Inflammatory macrophage (primary cell): ENCODE data around the gene ATAD1.
"Not testable (repeated sequence)": the region's sequence is repeated elsewhere in the genome, so short reads cannot be mapped to it uniquely, and the experiment has no call there.

ENCODE experiments used
- DNase-seq, 2 donors: peaks; one replicate each; pipeline ENCODE4 v3.0.0-alpha.2; 2020 to 2022
- total RNA-seq, 18 experiments: gene quantifications; one replicate each; lab custom pipeline; 2026; ENCODE audit warnings: mixed read lengths in 6 of 18, inconsistent platforms in 2 of 18; lab: John Stamatoyannopoulos, UW

ATAD1 gene, protein sequence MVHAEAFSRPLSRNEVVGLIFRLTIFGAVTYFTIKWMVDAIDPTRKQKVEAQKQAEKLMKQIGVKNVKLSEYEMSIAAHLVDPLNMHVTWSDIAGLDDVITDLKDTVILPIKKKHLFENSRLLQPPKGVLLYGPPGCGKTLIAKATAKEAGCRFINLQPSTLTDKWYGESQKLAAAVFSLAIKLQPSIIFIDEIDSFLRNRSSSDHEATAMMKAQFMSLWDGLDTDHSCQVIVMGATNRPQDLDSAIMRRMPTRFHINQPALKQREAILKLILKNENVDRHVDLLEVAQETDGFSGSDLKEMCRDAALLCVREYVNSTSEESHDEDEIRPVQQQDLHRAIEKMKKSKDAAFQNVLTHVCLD
- total RNA-seq = 25.0 to 69.5 (median 43.2) reads per million in 18 experiments

DNA sequence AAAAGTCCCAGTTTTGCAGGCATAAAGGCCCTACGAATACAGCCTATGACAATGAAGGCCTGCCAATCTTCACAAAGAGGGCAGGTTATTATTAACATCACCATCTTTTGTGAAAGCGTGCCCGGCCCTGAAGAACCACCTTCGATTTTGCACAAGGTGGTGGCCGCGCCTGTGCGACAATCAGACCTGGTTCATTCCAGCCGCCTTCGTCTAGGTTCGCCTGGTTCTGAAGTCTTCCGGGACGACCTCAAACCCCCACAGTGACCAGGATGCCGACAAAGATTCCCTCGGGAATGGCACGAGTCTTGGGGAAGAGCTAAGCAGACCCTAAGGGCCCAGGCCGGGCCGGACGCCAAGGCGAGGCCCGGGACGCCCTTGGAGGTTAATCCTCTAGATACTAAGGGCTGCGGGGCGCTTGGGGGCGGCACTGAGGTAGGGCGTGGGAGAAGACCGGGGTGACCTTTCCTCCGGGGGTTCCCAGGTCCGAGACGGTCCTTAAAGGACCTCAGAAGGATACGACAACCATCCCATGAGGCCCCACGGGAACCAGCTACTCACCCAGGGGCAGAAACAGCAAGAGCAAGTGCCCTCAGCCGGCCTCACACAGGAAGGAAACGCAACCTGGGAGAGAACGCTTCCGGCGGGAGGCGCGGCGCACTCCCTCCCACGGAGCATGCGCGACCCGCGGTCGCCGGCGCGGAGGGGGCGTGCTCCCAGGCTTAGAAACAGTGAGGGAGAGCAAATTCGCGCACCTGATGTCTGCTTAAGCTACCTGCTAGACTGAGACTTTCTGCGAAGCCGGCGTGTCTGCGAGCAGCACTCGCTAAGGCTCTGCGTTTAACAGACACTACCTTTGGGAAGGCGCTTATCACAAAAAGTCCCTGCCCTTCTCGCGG lies at the start of gene ATAD1:
TSS of gene ATAD1 (minus strand) at position 618 of the 896 bp plus-strand sequence. CDS start 3,627 bp downstream, outside the sequence.
- peak; percentile 78 to 85 for DNase-seq

DNA sequence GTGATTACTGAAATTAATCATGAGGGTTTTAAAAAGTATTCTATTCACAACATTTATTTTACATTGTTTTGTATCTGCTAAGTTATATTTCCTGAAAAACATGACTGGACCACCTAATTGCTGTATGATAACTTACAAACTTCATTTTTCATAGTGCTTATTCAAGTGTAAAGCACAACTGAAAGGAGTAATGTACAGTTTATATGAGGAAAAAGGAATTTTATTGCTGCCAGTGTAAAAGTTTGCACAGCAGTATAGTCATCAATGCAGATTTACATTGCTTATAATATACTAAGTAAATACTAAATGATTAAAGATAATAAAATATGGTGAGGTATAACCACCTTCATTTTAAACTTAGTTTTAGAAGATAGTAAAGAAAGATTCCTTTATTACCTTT lies 49.4 kb upstream of the ATAD1 start:
- DNase-seq = no peak

DNA sequence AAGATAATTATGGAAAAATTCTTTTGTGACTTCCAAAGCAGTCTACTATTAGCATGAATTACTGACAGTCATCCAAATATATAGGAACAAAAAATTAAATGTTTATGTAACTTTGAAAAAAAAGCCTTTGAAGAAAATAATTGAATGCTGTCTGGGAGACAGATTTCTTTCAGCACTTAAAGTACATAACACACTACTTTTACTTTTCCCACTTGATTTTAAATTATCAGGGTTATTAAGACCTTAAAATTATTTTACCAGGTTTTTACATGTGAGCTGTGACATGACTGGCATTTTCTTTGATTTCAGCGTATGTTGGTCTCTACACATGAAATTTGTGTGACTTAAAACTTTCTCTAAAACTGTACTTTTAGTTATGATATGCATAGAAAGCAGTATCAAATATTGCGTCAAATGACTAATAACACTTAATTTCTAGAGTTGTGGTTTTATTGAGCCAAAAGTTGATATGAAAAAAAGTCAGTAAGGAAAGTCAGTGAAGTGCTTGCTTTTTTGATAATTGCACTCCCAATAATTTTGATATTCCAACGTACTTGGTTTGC lies 48.5 kb upstream of the ATAD1 start:
- no peak for DNase-seq

DNA sequence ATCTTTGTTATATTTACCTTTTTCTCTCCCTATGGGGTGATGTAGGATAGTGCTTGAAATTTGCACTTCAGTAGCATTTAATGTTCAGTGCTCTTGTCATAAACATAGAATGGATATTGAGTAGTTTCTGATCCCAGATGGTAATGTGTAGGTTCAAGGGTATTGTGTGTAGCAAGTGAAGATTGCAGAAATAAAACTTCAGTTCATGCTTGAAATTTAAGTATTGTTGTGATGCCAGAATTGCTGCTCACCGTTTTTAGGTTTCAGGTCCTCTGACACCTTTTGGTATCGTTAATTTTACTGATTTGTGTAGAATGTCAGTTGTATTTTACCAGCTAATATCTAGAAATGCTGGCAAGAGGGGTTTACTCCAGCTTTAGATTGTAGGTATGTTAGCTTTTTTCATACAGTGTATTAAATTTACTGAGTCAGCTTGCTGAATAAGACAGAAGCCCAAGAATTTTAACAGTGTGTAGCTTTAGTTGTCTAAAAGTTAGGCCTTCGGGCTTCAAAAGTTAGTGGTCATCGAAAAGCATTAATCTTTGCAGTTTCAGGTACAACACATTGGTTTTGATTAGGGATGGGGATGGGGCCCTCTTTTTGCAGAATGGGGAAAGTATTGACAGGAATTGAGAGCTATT lies 47.3 kb upstream of the ATAD1 start:
- no peak for DNase-seq

DNA sequence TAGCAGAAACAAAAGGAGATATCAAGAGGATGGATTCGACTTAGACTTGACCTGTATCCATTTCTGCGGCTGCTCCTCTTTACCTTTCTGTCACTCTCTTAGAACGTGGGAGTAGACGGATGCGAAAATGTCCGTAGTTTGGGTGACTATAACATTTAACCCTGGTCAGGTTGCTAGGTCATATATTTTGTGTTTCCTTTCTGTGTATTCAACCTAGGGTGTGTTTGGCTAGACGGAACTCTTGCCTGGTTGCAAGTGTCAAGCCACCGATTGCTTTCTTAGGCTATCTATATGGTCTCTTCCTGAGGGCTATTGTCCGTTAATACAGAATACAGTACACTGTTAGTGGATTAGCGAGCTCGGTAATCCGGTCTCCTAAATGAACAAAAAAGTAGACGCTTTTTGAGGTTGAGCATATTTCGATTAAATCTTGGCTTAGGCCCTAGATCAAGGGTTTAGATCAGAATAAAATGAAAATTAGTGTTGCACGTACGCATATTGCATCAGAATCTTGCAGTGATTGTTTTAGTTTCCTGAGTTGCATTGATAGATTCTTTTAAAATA lies 46.6 kb upstream of the ATAD1 start:
- no peak for DNase-seq

DNA sequence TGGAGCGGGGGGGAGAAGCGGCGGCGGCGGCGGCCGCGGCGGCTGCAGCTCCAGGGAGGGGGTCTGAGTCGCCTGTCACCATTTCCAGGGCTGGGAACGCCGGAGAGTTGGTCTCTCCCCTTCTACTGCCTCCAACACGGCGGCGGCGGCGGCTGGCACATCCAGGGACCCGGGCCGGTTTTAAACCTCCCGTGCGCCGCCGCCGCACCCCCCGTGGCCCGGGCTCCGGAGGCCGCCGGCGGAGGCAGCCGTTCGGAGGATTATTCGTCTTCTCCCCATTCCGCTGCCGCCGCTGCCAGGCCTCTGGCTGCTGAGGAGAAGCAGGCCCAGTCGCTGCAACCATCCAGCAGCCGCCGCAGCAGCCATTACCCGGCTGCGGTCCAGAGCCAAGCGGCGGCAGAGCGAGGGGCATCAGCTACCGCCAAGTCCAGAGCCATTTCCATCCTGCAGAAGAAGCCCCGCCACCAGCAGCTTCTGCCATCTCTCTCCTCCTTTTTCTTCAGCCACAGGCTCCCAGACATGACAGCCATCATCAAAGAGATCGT lies 46.0 kb upstream of the ATAD1 start:
- peak in 1 of 2 donors; percentile 26 for DNase-seq

DNA sequence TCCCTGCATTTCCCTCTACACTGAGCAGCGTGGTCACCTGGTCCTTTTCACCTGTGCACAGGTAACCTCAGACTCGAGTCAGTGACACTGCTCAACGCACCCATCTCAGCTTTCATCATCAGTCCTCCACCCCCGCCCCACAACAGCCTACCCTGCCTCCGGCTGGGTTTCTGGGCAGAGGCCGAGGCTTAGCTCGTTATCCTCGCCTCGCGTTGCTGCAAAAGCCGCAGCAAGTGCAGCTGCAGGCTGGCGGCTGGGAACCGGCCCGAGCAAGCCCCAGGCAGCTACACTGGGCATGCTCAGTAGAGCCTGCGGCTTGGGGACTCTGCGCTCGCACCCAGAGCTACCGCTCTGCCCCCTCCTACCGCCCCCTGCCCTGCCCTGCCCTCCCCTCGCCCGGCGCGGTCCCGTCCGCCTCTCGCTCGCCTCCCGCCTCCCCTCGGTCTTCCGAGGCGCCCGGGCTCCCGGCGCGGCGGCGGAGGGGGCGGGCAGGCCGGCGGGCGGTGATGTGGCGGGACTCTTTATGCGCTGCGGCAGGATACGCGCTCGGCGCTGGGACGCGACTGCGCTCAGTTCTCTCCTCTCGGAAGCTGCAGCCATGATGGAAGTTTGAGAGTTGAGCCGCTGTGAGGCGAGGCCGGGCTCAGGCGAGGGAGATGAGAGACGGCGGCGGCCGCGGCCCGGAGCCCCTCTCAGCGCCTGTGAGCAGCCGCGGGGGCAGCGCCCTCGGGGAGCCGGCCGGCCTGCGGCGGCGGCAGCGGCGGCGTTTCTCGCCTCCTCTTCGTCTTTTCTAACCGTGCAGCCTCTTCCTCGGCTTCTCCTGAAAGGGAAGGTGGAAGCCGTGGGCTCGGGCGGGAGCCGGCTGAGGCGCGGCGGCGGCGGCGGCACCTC lies 45.3 kb upstream of the ATAD1 start, which contains the start of the genes KLLN and PTEN:
TSS of gene KLLN (minus strand) at position 481 of the 891 bp plus-strand sequence. CDS start 1,046 bp downstream, outside the sequence.
TSS of gene PTEN (plus strand) at position 573 of the 891 bp plus-strand sequence. CDS start 845 bp downstream, outside the sequence.
- peak; percentile 88 to 90 for DNase-seq

DNA sequence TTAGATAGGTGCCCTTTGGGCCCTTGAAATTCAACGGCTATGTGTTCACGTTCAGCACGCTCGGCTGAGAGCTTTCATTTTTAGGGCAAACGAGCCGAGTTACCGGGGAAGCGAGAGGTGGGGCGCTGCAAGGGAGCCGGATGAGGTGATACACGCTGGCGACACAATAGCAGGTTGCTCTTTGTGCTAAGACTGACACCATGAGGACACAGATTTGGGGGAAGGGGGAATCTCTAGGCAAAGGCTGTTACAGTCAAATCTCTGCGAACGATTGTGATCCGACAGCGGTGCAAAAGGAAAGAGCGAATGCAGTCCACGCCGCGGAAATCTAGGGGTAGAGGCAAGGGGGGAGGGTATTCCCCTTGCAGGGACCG lies 44.6 kb upstream of the ATAD1 start:
- no peak for DNase-seq

DNA sequence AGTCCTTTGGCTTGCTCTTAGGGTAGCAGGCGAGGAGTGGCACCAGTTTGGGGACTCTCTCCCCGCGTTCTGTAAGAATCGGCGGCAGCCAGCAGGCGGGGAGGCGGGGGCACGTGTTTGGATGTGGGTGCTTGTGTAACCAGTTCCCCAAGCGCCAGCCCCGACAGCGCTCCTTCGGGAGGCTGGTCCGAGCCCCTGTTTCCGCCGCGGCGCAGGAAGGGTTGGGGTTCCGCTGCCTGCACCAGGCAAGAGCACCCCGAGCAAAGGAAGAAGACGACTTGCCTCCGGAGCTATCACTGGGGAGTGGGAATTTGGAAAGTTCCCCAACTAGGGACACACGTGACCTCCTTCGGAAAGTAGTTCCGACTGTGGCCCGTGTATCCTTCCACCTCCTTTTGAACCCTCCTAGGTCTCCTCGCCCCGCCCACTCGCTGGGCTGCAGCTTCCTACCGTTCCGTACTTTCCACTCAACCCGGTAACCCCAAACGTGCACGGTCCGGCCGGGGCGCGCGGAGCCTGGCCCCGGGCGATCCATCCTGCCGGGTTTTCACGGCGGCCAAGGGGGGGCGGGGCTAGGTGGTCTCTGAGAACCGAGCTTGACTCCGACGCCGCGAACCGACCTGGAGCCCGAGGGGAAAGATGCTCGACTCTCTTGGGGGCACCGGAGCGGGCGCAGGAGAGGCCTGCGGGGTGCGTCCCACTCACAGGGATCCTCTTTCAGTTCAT lies 44.1 kb upstream of the ATAD1 start:
- peak; percentile 97 to 98 for DNase-seq

DNA sequence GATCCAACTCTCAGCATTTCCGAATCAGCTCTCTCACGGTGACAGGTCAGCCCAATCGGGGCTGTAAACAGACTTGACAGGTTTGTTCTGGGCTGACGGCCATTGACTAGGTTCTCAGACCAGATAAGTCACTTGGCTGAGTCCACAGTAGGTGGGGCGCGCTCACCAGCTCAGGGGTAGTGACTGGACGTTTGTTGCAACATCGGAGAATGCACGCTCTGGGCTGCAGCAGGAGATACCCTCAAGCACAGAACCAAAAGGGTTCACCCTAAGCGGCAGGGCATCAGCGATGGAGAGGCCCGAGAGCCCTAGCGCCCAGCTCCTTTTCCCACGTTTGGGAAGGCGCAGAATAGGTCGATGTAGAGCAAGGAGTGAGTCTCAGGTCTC lies 43.5 kb upstream of the ATAD1 start:
- DNase-seq = peak; percentile 51 to 56

DNA sequence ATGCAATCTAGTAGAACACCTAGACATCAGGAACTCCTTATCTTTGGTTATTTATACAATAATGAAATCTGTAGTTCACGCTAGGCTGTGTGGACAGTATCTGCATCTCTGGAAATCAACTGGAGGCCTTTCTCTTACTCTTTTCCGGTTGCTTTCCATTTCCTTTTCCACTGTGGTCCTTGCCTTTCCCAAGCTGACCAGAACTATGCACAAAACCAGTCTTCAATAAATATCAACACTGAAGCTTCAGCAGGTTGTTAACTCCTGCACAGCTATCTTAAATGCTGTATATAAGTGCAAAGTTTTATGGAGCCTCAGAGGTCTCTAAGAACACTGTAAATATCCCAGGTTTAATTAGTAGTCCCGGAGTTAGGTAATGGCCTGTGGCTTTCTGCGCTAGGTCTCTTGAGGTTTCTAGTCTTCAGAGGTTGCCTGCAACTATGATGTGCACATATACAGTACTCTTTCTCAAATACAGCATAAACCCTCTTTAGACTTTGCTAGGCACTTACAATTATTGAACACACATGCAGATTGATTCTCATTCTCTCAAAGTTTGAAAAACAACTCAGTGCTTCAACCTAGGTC lies 42.9 kb upstream of the ATAD1 start:
- no peak for DNase-seq

DNA sequence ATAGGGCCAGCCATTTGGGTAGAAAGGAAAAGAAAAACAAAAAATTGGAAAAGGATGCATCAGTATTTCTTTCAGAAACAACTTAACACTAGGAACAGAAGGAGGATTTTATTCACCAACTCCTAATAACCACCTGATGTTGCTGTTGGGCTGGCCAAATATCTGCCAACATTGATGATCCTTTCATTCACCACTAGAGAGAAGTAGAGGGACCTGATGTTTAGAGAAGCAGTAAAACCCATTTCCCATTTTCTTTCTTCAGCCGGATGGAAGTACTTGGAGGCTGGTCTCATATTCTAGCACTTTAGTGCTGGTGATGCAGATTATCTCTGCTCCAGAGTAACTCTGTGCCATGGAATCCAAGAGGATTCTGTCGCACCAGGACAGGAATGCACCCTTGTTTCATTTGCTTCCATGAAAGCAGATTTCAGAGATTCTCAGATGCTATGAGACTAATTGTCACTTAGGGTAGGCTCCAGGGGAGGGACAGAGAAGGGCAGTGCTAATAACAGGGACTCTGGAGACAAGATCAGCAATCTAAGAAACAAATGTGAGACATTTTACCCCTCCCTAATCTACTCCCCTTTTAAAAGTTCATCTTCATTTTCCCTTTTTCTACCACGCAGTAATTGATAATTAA lies 42.2 kb upstream of the ATAD1 start:
- peak; percentile 76 to 81 for DNase-seq

DNA sequence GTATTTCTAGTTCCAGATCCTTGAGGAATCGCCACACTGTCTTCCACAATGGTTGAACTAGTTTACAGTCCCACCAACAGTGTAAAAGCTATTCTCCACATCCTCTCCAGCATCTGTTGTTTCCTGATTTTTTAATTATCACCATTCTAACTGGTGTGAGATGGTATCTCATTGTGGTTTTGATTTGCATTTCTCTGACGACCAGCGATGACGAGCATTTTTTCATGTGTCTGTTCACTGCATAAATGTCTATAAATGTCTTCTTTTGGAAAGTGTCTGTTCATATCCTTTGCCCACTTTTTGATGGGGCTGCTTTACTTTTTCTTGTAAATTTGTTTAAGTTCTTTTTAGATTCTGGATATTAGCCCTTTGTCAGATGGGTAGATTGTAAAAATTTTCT lies 37.6 kb upstream of the ATAD1 start:
- not testable (repeated sequence) for DNase-seq

DNA sequence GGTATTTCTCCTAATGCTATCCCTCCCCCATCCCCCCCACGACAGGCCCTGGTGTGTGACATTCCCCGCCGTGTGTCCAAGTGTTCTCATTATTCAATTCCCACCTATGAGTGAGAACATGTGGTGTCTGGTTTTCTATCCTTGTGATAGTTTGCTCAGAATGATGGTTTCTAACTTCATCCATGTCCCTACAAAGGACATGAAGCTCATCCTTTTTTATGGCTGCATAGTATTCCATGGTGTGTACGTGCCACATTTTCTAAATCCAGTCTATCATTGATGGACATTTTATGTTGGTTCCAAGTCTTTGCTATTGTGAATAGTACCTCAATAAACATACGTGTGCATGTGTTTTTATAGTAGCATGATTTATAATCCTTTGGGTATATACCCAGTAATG lies 37.2 kb upstream of the ATAD1 start:
- DNase-seq = not testable (repeated sequence)

DNA sequence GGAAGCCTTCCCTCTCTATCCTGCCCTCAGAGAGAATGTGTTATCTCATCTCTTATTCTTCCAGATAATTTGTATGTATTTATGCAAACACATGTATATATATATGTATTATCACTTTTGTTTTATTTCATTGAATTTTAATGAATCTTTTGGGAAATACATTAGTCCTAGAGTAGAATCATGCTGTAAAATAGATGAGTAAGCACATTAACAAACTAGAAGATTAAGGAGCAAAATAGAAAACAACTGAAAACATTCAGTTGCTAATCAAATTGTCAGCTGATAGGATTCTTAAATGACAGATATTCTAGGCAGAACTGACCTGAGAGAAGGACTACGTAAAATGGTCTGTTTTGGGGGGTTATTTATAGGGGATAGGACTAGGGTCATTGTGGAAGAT lies 34.1 kb upstream of the ATAD1 start:
- no peak for DNase-seq

DNA sequence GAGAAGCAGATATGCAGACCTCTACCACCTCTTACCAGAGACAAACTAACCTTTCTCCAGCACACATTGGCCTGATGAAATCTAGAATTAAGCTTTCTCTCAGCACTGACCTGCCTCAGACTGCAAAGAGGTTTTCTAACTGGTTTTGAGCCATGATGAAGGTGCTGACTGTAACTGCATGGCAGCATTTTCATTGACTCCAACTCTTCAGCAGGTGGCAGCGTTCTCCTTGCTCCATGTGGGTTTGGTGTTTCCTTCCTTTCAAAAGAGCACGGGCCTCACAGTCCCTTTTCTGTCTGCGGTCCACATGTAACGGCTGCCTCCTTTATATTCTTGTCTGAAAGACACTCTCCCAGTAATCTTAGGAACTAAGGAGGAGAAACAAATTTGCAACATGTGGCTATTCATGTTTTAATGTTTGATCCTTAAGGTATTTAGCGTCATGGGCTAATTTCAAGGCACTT lies 32.7 kb upstream of the ATAD1 start:
- DNase-seq = peak in 1 of 2 donors; percentile 34

DNA sequence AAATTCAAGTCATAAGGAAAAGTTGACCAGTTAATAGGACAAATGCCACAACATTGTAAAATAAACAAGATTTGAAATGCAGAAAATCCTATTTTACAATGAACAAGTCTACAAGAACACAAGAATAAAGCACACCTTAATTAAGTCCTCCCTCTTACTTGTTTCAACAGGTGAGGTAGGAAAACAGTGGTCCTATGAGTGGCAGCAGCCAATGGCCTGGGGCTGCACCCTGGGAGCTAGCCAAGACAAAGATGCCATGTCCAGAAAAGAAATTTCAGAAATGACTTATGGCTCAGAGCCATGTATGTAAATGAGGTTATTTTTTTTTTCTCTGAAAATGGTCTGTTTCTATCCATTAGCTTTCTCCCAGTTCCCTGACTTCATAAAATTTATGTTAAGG lies 31.0 kb upstream of the ATAD1 start:
- DNase-seq = no peak

DNA sequence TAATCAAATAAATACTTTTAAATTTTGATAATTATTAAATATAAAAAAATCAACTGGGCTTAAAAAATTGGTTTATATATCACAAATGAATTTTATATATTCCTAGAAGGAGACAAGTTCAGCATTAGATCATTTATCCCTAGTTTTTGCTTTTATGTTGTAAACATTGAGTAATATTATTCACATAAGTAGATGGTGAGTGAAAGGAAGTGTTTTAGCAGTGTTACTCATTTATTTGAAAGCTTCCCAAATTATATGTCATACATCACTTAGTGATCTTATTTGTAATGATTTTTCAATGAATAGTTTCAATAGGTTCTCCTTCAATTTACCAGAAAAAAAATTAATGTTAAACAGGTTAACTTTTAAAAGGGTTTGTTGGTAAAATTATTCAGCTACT lies 29.5 kb upstream of the ATAD1 start:
- DNase-seq = peak in 1 of 2 donors; percentile 18

DNA sequence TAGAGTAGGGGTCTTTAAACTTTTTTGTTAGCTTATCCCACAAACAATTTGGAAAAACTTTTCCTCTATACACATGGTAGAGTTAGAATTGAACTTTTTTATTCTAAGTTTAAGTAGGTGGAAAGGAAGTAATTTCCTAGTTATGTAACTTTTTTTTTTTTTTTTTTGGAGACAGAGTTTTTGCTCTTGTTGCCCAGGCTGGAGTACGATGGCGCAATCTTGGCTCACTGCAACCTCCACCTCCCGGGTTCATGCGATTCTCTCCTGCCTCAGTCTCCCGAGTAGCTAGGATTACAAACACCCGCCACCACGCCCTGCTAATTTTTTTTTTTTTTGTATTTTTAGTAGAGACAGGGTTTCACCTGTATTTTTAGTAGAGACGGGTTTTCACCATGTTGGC lies 28.7 kb upstream of the ATAD1 start:
- peak in 1 of 2 donors; percentile 35 for DNase-seq
